Fibroblast of gingiva (primary cell): ENCODE measurements around the gene GMDS.
A peak's percentile ranks its signal among the peaks of the same experiment; 100 is the strongest.
"Not testable (repeated sequence)": the region's sequence is repeated elsewhere in the genome, so short reads cannot be mapped to it uniquely, and the experiment has no call there.

Source experiments
- DNase-seq: peaks from one replicate; pipeline ENCODE4 v3.0.0-alpha.2; 2011; ENCODE audit warnings: low read depth

The GMDS gene

DNA sequence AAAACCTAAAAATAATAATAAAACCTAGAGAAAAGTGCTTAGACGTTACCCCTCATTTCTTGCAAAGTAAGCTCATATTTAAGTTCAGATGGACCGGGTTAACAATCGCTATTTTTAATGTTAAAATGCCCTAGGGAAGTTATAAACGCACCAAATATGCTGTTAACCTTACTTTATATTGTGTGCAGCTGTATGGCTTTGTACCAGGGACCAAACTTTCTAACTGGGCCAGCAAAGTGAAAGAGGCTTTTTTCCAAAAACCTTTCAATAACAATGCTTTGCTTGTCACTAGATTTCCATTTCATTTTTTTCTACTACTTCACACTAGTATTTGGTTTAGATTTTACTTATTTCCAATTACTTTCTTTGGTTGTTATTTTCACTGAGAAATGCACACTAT is 387.2 kb downstream of the GMDS start:
- DNase-seq = peak; percentile 51

DNA sequence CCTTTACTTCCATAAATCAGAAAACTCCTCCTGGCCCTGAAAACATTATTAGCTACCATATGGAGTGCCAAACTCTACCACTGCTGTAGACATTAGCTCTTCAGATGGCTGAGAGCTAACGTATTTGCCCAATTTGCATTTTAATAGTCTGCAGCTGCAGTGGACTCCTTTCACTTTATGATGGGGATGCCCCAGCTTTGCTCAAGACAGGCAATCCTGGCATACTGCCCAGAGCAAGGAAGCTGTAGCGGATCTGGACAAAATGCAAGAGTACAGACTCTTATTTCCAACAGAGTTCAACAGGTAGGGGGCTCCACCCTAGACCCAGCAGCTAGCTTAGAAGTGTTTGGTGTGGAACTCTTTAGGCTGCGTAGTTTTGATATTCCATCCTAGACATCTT is 389.0 kb downstream of the GMDS start:
- peak; percentile 69 for DNase-seq

- no peak for DNase-seq
These were observed 389.5 kb downstream of the GMDS start for GRCh38 chr6:1855890-1856289.

DNA sequence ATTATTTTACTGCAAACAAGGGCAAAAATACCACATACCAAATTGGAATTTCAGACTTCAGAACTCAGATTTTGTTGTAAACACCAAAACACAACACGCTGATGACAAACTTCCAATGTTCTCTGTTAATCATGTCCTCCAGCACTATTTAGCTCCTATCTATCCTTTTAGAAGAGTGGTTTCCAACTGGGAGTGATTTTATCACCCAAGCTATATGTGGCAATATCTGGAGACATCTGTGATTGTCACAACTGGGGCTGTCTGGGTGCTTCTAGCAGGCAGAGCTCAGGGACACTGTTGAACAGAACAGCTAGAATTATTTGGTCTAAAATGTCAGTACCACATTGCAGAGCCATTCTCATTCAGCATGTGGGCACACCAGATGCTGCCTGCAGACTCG is 391.1 kb downstream of the GMDS start:
- no peak for DNase-seq

- DNase-seq = no peak
These were observed 391.6 kb downstream of the GMDS start for GRCh38 chr6:1853761-1854160.

GRCh38 chr6:1851681-1852456 is 393.5 kb downstream of the GMDS start:
- no peak for DNase-seq

DNA sequence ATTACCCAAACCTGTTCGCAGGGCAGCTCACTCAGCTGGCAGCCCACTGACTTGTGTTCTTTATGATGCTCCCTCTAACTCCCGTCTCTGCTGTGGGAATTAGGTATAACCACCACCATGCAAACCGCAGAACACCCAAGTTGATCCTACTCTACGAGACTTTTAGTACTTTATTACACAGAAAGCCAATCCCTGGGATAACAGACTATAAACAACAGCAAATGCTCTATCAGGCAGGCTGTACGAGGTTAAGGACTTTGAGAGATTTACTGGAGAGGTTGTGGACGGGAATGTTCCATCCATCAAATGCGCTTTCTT is 394.6 kb downstream of the GMDS start:
- DNase-seq = no peak

GRCh38 chr6:1850121-1850839 is 395.1 kb downstream of the GMDS start:
- DNase-seq = no peak

GRCh38 chr6:1849691-1850090 is 395.7 kb downstream of the GMDS start:
- DNase-seq = no peak

GRCh38 chr6:1848752-1849151 is 396.7 kb downstream of the GMDS start:
- no peak for DNase-seq

- no peak for DNase-seq
These were observed 398.8 kb downstream of the GMDS start for GRCh38 chr6:1846611-1847010.

DNA sequence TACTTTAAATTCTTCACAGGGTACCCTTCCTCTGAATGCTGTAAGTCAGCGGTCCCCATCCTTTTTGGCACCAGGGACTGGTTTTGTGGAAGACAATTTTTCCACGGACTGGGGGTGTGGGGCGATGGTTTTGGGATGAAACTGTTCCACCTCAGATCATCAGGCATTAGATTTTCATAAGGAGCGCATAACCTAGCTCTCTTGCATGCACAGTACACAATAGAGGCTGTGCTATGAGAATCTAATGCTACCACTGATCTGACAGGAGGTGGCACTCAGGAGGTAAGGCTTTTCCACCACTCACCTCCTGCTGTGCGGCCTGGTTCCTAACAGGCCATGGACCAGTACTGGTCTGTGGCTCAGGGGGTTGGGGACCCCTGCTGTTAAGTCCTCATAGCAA is 399.9 kb downstream of the GMDS start:
- DNase-seq = not testable (repeated sequence)

- no peak for DNase-seq
These were observed 403.1 kb downstream of the GMDS start for GRCh38 chr6:1842334-1842733.

GRCh38 chr6:1841136-1841535 is 404.3 kb downstream of the GMDS start:
- peak; percentile 9 for DNase-seq

DNA sequence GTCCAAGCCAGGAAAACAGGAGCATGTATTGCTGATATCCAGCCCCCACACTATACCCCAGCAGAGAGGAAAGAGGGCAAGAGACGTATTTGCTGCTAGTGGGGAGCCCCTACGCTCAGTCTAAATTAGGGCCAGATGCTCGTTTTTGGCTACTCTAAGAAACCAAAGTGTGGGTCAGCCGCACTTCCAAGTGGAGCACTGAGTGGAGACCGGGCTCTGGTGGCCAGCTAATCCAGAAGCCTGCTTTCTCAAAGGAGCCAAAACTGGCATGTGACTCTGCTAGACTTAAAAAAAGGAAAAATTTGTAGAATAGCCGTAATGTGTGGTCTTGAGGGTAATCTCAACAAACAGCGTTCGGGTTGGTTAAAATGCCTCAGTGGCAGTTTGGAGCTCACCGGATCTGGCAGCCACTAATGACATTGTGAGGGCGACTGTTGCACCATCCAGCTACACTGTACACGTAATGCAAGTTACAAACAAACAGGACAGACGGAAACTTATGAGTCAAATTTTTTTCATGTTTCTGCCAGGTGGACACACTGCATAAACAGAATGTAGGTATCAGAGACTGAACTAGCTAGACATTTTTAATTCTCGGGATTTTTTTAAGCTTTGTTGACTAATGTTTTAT is 404.8 kb downstream of the GMDS start:
- peak; percentile 46 for DNase-seq

DNA sequence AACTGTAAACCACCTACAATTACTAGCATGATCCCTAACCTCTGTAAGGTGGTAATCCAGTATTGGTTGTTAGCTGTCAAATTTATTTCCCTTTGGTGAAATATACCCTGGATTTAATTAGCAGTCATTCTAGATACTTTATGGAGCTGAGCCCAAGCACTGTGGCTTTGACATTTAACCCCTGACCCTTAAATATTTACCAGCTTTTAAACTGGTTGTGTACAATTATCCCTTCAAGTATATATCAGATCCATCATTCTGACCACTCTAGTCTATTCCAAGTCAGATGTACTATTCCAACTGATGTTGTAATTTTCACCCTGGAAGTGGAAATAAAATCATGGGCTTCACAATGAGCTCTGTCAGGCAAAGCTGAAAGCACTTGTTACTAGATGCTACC is 406.0 kb downstream of the GMDS start:
- DNase-seq = no peak

GRCh38 chr6:1838604-1839213 is 406.7 kb downstream of the GMDS start:
- no peak for DNase-seq

DNA sequence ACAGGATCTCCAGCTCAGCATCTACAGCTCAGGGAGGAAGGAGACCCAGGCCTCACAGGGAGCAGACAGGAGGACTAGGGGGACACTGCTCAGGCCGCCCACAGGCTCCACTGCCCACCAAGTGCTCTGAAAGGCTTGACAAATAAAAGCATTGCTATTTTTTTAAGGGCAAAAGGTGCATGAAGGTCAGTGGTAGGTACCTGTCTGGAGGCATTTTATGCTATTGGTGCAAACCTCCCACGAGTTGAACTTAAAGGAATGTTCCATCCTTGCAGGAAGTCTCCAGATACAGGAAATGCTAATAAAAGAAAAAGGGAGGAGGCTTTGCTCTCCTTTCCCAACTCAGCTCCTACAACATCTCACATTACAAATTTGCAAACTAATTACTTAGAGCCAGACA is 407.6 kb downstream of the GMDS start:
- no peak for DNase-seq

GRCh38 chr6:1836690-1837089 is 408.7 kb downstream of the GMDS start:
- no peak for DNase-seq

DNA sequence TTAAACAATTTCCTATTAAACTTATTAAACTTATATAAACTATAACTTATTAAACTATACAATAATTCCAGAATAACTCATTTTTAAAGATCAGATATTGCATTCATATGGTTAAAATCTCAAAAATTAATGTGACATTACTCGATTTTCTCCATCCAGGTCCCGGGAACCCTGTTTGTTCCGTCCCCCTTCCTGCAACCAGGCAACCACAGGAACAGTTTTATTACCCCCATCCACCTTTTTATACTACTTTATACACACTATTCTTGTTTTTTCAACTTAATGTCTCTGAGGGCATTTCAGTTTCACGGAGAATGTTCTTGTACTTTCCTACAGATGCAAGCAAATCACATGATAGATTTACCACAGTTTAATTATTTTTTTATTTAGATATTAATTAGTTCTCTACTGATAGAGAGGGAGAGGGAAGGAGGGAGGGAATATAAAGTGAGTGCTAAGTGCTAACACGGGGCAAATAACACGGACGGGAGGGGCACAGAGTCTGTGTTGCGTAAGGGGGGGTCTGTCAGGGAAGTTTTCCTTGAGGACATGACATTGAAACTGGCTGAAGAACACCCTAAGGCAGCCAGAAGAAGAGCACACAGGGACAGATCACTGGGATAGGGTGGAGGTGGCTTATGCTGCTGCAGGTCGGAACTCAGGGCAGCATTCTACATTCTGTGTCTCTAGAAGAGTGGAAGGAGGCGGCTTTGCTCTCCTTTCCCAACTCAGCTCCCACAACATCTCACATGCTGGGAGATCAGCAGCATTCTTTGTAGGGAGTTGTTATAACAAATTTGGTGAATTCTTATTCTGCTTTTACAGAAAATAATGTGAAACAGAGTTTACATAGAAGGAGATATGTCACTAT is 410.5 kb downstream of the GMDS start:
- no peak for DNase-seq

- no peak for DNase-seq
These were observed 411.2 kb downstream of the GMDS start for GRCh38 chr6:1834207-1834606.
